ENCODE data around the gene TOR2A. TPM values are rescaled to one million over a fixed set of nuclear protein-coding genes. Genes with fewer than 3 reads are reported as not detected.

Gene TOR2A
- total and polyA plus RNA-seq, 9 of the 15 experiments (the other 6 are each of a cell fraction or from before 2014, with no cell fraction given): 0.80 to 25.9 (median 11.1) TPM

DNA sequence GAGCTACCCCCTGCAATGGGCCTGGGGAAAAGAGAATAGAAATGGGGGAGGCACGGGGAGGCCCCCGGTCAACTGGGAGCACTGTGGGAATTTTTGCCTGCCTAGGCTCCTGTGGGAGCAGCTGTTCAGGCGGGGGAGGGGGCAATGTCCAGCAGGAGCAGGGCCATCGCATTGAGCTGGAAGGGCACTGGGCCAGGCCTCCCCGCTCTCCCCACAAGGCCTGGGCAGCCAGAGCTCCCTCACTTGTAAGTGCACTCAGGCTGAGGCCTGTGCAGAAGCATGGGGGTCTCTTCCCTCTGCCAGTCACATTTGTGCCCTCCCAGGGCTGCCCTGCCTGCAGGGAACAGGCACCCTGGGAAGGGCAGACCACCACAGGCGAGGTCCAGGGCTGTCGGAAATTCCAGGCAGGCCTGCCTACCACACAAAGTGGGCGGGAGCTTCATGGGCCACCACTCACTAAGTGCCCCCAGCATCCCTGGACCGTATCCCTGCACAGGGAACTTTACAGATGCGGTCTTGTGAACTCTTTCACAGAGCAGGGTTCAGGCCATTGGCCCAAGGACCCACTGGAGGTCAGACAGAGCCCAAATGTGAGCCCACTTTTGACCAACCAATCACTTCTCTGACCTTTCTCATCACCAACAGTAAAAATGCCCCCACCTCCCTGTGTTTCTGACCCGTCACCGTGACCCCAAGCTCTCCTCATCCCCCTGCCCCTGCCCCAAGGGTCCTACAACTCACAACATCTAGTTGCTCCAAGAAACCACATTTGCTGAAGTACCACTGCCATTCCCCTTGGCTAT lies 29.3 kb downstream of the TOR2A start (continued):
- TF ChIP-seq, protein P1, sequence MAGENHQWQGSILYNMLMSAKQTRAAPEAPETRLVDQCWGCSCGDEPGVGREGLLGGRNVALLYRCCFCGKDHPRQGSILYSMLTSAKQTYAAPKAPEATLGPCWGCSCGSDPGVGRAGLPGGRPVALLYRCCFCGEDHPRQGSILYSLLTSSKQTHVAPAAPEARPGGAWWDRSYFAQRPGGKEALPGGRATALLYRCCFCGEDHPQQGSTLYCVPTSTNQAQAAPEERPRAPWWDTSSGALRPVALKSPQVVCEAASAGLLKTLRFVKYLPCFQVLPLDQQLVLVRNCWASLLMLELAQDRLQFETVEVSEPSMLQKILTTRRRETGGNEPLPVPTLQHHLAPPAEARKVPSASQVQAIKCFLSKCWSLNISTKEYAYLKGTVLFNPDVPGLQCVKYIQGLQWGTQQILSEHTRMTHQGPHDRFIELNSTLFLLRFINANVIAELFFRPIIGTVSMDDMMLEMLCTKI (IDR thresholded peaks at IDR 0.05; ENCODE audit: partially characterized antibody): no peak
- TF ChIP-seq CBX2 (IDR thresholded peaks at IDR 0.05; ENCODE audit: insufficient read depth, low read length, poor library complexity, severe bottlenecking): no peak
- TF ChIP-seq ARHGAP35 (IDR thresholded peaks at IDR 0.05; ENCODE audit: partially characterized antibody): no peak
- TF ChIP-seq ZFP36 (IDR thresholded peaks at IDR 0.05; ENCODE audit: low read depth, low read length, partially characterized antibody): no peak

DNA sequence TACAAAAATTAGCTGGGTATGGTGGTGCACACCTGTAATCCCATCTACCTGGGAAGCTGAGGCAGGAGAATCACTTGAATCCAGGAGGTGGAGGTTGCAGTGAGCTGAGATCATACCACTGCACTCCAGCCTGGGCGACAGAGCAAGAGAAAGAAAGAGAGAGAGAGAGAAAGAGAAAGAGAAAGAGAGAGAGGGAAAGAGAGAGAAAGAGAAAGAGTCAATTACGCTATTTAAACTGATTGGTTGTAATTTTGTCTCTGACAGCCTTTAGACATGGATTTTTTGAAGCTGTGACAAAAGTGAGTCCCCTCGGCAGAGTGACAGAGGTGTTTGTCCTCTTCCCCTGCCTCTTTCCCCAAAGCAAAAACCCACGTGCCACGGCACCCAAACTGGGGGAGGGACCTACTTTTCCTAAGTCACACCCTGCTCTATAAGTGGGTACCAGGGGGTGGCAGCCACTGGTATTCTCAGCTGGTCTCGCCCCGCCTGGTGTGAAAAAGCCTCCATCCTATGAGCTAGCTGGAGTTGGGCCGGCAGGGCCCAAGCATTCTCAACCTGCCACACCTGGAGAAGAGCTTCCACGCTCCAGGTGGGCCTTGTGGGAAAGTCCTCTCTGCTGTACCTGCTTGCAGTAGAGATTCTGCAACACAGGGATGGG lies 31.7 kb downstream of the TOR2A start:
- H3K27ac ChIP-seq (ENCODE audit: extremely low read depth, low read depth, low read length): no peak overlapping the region
- intact Hi-C loops (cut with micrococcal nuclease): no loop called here
- H3K36me3 ChIP-seq (ENCODE audit: control insufficient read depth, insufficient read depth, low read length): no peaks in the 10 kb centered on the region
- no peak overlapping the region for H2AFZ ChIP-seq (ENCODE audit: low read depth, low read length)
- H3K79me2 ChIP-seq (ENCODE audit: control insufficient read depth, insufficient read depth, low read length): no peaks in the 10 kb centered on the region
- no peaks in the 10 kb centered on the region for H4K20me1 ChIP-seq (replicated peaks; ENCODE audit: control insufficient read depth, insufficient read depth, low read length)
- no peak overlapping the region for H3K4me2 ChIP-seq (ENCODE audit: insufficient read depth, low read length)
- 53% methylated on average over 9 of the region's 9 CpGs for WGBS (ENCODE audit: insufficient coverage, low coverage, missing lambda C conversion rate)
- no peak overlapping the region for H3K4me3 ChIP-seq
- BruUV-seq (replicated peaks): no TSS peak
- in situ Hi-C loops (cut with MboI): no loop called here
- no peak for FAIRE-seq
- peaks cover 21 to 45% of the 10 kb centered on the region in 2 experiments; a peak in 4 of 5 replicates for H3K4me1 ChIP-seq (replicated peaks in 1 of 2; ENCODE audit: control insufficient read depth in 2 of 2, insufficient read depth in 2 of 2, low read length in 2 of 2)
- POLR2A ChIA-PET: interaction anchor here (0.6 to 1.0 kb wide), 4 partner anchors 8 to 91 kb away, joined by 3 to 4 read pairs (median 3); no protein-coding TSS in a partner anchor
- TF ChIP-seq NRF1 (conservative IDR thresholded peaks at IDR 0.05 in 1 of 2, IDR thresholded peaks at IDR 0.05 in 1 of 2): no peak
- TF ChIP-seq, protein P2, sequence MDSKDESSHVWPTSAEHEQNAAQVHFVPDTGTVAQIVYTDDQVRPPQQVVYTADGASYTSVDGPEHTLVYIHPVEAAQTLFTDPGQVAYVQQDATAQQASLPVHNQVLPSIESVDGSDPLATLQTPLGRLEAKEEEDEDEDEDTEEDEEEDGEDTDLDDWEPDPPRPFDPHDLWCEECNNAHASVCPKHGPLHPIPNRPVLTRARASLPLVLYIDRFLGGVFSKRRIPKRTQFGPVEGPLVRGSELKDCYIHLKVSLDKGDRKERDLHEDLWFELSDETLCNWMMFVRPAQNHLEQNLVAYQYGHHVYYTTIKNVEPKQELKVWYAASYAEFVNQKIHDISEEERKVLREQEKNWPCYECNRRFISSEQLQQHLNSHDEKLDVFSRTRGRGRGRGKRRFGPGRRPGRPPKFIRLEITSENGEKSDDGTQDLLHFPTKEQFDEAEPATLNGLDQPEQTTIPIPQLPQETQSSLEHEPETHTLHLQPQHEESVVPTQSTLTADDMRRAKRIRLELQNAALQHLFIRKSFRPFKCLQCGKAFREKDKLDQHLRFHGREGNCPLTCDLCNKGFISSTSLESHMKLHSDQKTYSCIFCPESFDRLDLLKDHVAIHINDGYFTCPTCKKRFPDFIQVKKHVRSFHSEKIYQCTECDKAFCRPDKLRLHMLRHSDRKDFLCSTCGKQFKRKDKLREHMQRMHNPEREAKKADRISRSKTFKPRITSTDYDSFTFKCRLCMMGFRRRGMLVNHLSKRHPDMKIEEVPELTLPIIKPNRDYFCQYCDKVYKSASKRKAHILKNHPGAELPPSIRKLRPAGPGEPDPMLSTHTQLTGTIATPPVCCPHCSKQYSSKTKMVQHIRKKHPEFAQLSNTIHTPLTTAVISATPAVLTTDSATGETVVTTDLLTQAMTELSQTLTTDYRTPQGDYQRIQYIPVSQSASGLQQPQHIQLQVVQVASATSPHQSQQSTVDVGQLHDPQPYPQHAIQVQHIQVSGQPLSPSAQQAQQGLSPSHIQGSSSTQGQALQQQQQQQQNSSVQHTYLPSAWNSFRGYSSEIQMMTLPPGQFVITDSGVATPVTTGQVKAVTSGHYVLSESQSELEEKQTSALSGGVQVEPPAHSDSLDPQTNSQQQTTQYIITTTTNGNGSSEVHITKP (IDR thresholded peaks at IDR 0.05; ENCODE audit: partially characterized antibody): peak; percentile 24
- H3K27me3 ChIP-seq (ENCODE audit: control insufficient read depth in 2 of 2, insufficient read depth in 2 of 2, low read length in 2 of 2): no peaks in the 10 kb centered on the region
- no peak for ATAC-seq
- CTCF ChIA-PET (ENCODE audit: low intra/inter-chr PET ratio): no interaction called here
- H3K9me3 ChIP-seq (replicated peaks; ENCODE audit: control insufficient read depth, insufficient read depth, low read depth, low read length): no peaks in the 10 kb centered on the region
- no peak overlapping the region for H3K9ac ChIP-seq (ENCODE audit: insufficient read depth in 1 of 2, low read depth in 2 of 2, low read length in 2 of 2)
- no peak for DNase-seq (ENCODE audit: extremely low read depth in 1 of 4, low spot score in 3 of 4)
- no peaks in the 10 kb centered on the region for H3K9me1 ChIP-seq (ENCODE audit: control insufficient read depth, insufficient read depth, low read length)
